GM21576 (cell line): ENCODE measurements around the gene PWP2.
A peak's percentile ranks its signal among the peaks of the same experiment; 100 is the strongest.
"Not testable (repeated sequence)": the region's sequence is repeated elsewhere in the genome, so short reads cannot be mapped to it uniquely, and the experiment has no call there.

Source experiments
- ATAC-seq: cut with Tn5 transposase; IDR thresholded peaks from one replicate; pipeline ENCODE4 v1.9.1; 2021; ENCODE audit warnings: mild to moderate bottlenecking, moderate library complexity; ENCODE audit not compliant: unreplicated experiment

The PWP2 gene

GRCh38 chr21:44159349-44160297, 52.4 kb downstream of the PWP2 start:
- ATAC-seq: not testable (repeated sequence)

GRCh38 chr21:44160298-44160672, 53.1 kb downstream of the PWP2 start:
- not testable (repeated sequence) for ATAC-seq

DNA sequence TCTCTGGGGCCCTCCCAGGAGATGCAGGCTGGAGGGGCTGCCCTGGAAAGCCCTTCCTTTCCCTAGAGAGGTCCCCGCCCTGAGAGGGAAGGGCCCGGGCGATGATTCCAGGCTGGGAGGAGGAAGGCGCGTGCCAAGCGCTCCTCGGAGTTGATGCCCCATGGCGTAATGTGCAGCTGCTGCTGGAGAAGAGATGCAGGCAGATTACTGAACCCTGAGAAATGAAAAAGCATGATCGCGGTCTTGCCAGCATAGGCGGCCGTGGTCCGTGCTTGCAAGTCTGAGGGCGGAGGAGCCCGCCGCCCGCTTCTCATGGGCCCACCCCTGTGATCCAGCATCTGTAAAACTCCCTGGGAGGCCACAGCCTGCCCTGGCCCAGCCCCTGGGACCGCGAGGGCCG, 53.6 kb downstream of the PWP2 start:
- ATAC-seq: not testable (repeated sequence)

- not testable (repeated sequence) for ATAC-seq
Measured at GRCh38 chr21:44163167-44163653, 56.0 kb downstream of the PWP2 start.

- not testable (repeated sequence) for ATAC-seq
Measured at GRCh38 chr21:44165933-44166332, 58.7 kb downstream of the PWP2 start.

GRCh38 chr21:44167527-44167926, 60.3 kb downstream of the PWP2 start:
- not testable (repeated sequence) for ATAC-seq

DNA sequence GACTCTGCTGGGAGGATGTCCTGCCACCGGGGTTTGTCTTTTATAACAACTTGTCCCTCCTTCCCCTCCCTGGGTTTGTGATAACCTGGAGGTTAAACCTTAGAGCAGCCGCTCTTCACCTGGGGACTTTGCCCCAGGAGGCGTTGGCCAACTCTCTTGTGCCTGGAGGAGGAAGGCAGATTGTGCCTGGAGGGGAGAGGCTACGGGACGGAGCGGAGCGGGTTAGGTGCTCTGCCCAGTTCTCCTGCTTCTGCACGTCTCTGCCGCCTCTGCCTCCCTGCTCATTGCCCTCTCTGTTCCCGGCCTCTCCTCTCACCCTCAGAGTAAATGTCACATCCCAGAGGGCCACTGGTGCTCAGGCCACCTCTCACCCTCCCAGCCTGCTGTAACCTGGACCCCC, 63.1 kb downstream of the PWP2 start:
- ATAC-seq: not testable (repeated sequence)

- ATAC-seq: not testable (repeated sequence)
Measured at GRCh38 chr21:44170863-44171262, 63.7 kb downstream of the PWP2 start.

DNA sequence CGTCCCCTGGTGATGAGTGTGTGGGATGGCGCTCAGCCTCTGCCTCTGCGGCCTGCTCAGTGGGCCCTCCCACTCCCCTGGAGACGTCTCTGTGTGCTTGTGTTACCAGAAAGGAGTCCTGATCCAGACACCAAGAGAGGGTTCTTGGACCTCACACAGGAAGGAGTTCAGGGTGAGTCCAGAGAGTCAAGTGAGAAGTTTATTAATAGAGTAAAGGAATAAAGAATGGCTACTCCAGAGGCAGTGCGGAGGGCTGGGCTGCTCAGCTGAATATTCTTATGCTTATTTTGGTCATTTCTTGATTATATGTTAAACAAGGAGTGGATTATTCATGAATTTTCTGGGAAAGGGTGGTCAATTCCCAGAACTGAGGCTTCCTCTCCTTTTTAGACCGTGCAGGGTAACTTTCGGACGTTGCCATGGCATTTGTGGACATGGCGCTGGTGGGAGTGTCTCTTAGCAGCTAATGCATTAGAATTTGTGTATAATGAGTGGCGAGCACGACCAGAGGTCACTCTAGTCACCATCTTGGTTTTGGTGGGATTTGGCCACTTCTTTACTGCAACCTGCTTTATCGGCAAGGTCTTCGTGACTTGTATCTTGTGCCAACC, 64.9 kb downstream of the PWP2 start:
- ATAC-seq: not testable (repeated sequence)

- not testable (repeated sequence) for ATAC-seq
Measured at GRCh38 chr21:44172741-44173140, 65.5 kb downstream of the PWP2 start.

- peak; percentile 59 for ATAC-seq
Measured at GRCh38 chr21:44175189-44175588, 68.0 kb downstream of the PWP2 start.

DNA sequence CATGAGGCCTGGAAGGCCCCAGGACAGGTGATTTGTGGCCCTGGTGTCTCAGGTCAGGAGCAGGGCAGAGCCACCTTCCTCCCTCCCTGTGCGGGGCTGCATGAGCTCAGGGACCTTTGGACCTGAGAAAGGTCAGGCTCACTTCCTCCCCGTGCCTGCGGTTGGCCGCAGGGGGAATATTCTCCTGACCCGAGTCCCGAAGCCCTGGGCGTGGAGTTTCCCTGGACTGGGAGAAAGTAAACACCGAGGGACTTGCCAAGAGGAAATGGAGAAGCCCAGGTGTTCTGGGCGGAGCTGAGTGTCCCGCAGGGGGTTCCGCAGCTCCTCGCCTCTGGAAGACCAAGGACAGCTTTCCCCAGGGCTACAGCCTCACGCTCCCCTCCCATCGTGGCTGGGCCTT, 68.9 kb downstream of the PWP2 start:
- ATAC-seq: not testable (repeated sequence)
